ENCODE data around the gene PHLDB1. TPM values are rescaled to one million over a fixed set of nuclear protein-coding genes. Genes with fewer than 3 reads are reported as not detected.

PHLDB1 gene
- total RNA-seq, 1 experiment from 2014 or later = 122 TPM

DNA sequence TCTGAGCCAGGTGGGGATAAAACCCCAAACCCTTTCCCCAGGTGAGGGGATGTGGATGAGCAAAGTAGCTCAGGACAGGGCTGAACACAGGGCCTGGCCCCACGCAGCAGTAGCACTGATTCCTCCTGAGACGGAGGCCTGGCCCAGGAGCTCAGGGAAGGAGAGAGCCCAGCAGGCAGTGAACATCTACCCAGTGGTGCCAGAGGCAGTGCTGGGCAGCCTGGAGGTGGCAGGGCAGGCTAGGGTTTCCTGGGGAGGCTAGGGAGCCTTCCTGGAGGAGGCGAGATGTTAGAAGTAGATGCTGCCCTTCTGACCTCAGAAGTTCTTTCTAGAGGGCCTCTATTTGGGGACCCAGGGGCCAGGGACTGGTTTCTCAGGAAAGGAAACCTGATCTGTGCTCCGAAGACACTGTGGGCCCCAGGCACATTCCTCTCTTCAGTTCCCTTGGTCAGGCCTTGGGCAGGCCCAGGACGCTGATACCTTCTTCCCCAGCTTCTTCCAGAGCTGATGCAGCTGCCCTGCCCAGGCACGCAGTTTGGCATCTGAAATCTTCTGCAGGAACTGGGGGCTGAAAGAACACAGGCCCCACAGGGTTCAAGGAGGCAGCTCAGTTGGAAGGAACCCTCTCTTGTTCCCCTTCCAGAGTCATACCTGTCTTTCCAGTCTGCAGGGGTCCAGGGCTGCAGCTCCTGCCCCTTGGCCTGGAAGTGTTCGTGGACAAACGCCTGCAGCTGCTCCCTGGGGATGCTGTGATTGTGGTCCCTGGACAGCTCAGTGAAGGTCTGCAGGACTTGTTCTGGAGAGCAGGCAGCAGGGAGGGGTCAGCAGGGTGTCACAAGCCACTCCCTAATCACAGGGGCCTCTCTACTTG lies 55.2 kb downstream of the PHLDB1 start:
- ChIA-PET POLR2A (ENCODE audit: unreplicated experiment) (interaction anchor here (0.6 kb wide), 3 partner anchors 75 to 399 kb away, joined by 3 read pairs; partner anchors contain the start of gene MPZL2), CTCF (interaction anchor here (0.5 kb wide), 1 partner anchor 460 kb away, joined by 5 read pairs; no protein-coding TSS in a partner anchor)
- H3F3A ChIP-seq (ENCODE audit: insufficient read depth, low read depth) = peaks cover 16% of the 10 kb centered on the region; the same call in 1 of the 2 replicates
- BruUV-seq (replicated peaks) = no TSS peak
- intact Hi-C loops (cut with micrococcal nuclease; ENCODE audit: unreplicated experiment) = no loop called here
- no peak overlapping the region for H3K27ac ChIP-seq
- H4K20me1 ChIP-seq (ENCODE audit: insufficient read depth) = no peaks in the 10 kb centered on the region
- H3K4me2 ChIP-seq = peak overlapping the region; percentile 17
- no peaks in the 10 kb centered on the region for H3K9me3 ChIP-seq (ENCODE audit: insufficient read depth, low read depth)
- no peaks in the 10 kb centered on the region for H3K79me2 ChIP-seq (ENCODE audit: low read depth)
- no peaks in the 10 kb centered on the region for H3K27me3 ChIP-seq (ENCODE audit: insufficient read depth, low read depth)
- peak; percentile 50 to 61 for DNase-seq
- no peak overlapping the region for H3K4me3 ChIP-seq
- H3K4me1 ChIP-seq (replicated peaks; ENCODE audit: insufficient read depth) = peaks cover 11% of the 10 kb centered on the region
- no peak overlapping the region for H2AFZ ChIP-seq
- H3K36me3 ChIP-seq (ENCODE audit: low read depth) = no peaks in the 10 kb centered on the region
- TF ChIP-seq, protein P1, sequence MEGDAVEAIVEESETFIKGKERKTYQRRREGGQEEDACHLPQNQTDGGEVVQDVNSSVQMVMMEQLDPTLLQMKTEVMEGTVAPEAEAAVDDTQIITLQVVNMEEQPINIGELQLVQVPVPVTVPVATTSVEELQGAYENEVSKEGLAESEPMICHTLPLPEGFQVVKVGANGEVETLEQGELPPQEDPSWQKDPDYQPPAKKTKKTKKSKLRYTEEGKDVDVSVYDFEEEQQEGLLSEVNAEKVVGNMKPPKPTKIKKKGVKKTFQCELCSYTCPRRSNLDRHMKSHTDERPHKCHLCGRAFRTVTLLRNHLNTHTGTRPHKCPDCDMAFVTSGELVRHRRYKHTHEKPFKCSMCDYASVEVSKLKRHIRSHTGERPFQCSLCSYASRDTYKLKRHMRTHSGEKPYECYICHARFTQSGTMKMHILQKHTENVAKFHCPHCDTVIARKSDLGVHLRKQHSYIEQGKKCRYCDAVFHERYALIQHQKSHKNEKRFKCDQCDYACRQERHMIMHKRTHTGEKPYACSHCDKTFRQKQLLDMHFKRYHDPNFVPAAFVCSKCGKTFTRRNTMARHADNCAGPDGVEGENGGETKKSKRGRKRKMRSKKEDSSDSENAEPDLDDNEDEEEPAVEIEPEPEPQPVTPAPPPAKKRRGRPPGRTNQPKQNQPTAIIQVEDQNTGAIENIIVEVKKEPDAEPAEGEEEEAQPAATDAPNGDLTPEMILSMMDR (conservative IDR thresholded peaks at IDR 0.05) = no peak
- no peak for TF ChIP-seq EZH2 (IDR thresholded peaks at IDR 0.05; ENCODE audit: low read depth)
- no peaks in the 10 kb centered on the region for H3K9me2 ChIP-seq (ENCODE audit: insufficient read depth)

DNA sequence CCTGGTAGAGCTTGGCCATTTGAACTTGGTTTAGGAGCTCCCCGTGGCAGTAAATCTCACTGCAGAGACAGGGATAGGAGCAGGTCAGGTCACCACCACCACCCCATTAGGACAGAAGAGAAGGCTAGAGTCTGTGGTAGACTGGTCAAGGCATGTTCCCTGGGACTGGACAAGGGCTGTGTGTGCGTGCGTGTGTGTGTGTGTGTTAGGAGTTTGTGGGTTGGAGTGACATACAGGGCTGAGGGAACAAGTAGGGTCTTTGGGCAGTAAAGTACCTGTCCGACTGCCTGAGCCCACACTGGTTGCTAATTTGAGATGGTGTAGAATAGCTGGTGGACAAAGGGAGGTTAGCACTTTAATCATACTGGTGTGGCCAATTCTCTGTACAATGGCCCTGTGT lies 56.0 kb downstream of the PHLDB1 start:
- Histone ChIP-seq H3K36me3 (ENCODE audit: low read depth) (no peaks in the 10 kb centered on the region), H3K4me3 (no peak overlapping the region), H4K20me1 (ENCODE audit: insufficient read depth) (no peaks in the 10 kb centered on the region), H3K4me1 (replicated peaks; ENCODE audit: insufficient read depth) (peaks cover 11% of the 10 kb centered on the region), H3K9me3 (ENCODE audit: insufficient read depth, low read depth) (no peaks in the 10 kb centered on the region), H2AFZ (no peak overlapping the region), H3K9me2 (ENCODE audit: insufficient read depth) (no peaks in the 10 kb centered on the region), H3F3A (ENCODE audit: insufficient read depth, low read depth) (peaks cover 12% of the 10 kb centered on the region; the same call in 1 of the 2 replicates), H3K4me2 (peak overlapping the region; percentile 17; the same call in 1 of the 2 replicates), H3K27me3 (ENCODE audit: insufficient read depth, low read depth) (no peaks in the 10 kb centered on the region), H3K27ac (no peak overlapping the region), H3K79me2 (ENCODE audit: low read depth) (no peaks in the 10 kb centered on the region)
- CTCF ChIA-PET = no interaction called here
- TF ChIP-seq, protein P1 (conservative IDR thresholded peaks at IDR 0.05) = no peak
- TF ChIP-seq EZH2 (IDR thresholded peaks at IDR 0.05; ENCODE audit: low read depth) = no peak
- POLR2A ChIA-PET (ENCODE audit: unreplicated experiment) = interaction anchor here (0.5 to 0.6 kb wide), 2 partner anchors 381 to 422 kb away, joined by 3 to 14 read pairs; no protein-coding TSS in a partner anchor
- intact Hi-C loops (cut with micrococcal nuclease; ENCODE audit: unreplicated experiment) = no loop called here
- DNase-seq = no peak
- no TSS peak for BruUV-seq (replicated peaks)

DNA sequence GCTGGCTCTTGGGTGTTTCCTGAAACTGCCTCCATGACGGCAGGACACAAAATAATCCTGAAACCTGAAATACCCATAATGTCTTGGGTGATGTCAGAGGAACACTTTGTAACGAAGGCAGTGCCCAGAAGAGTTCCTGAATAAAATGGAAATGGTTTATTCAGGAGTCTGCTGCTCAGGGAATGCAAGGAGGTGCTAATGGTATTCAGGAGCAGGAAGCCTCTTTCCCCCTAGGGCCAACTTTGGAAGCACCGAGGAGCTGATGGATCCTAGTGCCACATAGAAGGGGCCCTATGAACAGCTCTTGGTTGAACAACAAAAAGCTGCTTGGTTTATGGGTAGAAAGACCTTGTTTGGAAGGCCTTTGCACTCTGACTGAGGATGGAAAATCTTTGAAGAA lies 56.5 kb downstream of the PHLDB1 start:
- Histone ChIP-seq H3K4me2 (no peak overlapping the region), H3K9me2 (ENCODE audit: insufficient read depth) (no peaks in the 10 kb centered on the region), H3K9me3 (ENCODE audit: insufficient read depth, low read depth) (no peaks in the 10 kb centered on the region), H3K27ac (no peak overlapping the region), H3F3A (ENCODE audit: insufficient read depth, low read depth) (peaks cover 8% of the 10 kb centered on the region; the same call in 1 of the 2 replicates), H3K36me3 (ENCODE audit: low read depth) (no peaks in the 10 kb centered on the region), H2AFZ (no peak overlapping the region), H4K20me1 (ENCODE audit: insufficient read depth) (no peaks in the 10 kb centered on the region), H3K79me2 (ENCODE audit: low read depth) (no peaks in the 10 kb centered on the region), H3K27me3 (ENCODE audit: insufficient read depth, low read depth) (no peaks in the 10 kb centered on the region), H3K4me3 (no peak overlapping the region), H3K4me1 (replicated peaks; ENCODE audit: insufficient read depth) (peaks cover 11% of the 10 kb centered on the region)
- intact Hi-C loops (cut with micrococcal nuclease; ENCODE audit: unreplicated experiment) = no loop called here
- no TSS peak for BruUV-seq (replicated peaks)
- no peak for DNase-seq
- ChIA-PET CTCF (no interaction called here), POLR2A (ENCODE audit: unreplicated experiment) (interaction anchor here (0.5 to 0.6 kb wide), 2 partner anchors 380 to 421 kb away, joined by 3 to 14 read pairs; no protein-coding TSS in a partner anchor)
- TF ChIP-seq, protein P1 (conservative IDR thresholded peaks at IDR 0.05) = no peak
- no peak for TF ChIP-seq EZH2 (IDR thresholded peaks at IDR 0.05; ENCODE audit: low read depth)

All from PC-9 (cell line).